GM12872 (cell line): ENCODE data around the gene SYT6.

Experiments used
- CTCF ChIP-seq: IDR thresholded peaks from 3 replicates; pipeline ENCODE4 v1.5.1; 2011; ENCODE audit warnings: low read depth, mild to moderate bottlenecking, low read length, moderate library complexity; ENCODE audit not compliant: insufficient read depth

Gene SYT6

GRCh38 chr1:114152508-114153260, 985 bp downstream of the SYT6 start:
- no peak for TF ChIP-seq CTCF

DNA sequence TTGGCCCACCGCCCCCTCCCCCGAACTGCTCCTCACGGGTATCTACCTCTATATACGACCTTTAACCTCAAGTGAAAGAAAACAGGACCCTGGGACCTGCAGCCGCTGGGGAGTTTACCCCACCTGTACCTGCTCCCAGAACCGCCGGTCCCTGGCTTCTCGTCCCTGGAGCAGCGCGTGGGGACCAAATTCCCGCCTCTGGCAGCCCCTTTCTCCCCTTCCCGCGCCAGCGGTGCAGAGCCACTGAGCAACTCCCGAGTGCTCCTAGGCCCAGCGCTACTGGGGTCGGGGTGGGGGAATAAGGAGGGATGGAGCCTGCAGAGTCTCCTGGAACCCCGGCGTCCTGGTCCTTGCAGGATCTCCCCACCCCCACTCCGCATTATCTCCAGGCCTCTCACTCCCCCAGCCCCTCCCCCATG, 1.6 kb downstream of the SYT6 start:
- no peak for TF ChIP-seq CTCF

- no peak for TF ChIP-seq CTCF
These were observed 3.7 kb downstream of the SYT6 start for GRCh38 chr1:114150016-114150415.

DNA sequence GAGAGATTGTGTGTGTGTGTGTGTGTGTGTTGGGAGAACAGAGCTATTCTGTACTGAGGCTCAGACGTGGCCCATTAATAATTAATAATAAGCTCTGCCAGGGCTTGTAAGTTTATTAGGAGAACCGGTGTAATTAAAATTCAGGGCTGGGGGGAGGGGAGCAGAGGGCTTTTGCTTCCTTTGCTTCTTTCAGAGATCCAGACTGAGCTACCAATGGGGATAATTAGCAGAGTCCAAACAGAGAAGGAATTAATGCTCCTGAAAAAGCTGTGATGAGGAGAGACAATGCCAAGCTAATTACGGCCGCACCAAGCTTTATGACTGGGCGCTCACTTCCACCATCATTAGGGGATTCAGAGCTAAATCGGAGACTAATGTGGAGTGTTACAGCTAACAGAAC, 4.5 kb downstream of the SYT6 start:
- TF ChIP-seq CTCF = no peak

GRCh38 chr1:114145504-114146151, 8.0 kb downstream of the SYT6 start:
- TF ChIP-seq CTCF = no peak

- TF ChIP-seq CTCF = no peak
These were observed 9.7 kb downstream of the SYT6 start for GRCh38 chr1:114144016-114144415.

GRCh38 chr1:114139540-114139939, 14.1 kb downstream of the SYT6 start:
- no peak for TF ChIP-seq CTCF
